Prostate gland (tissue), 2 donors: ENCODE measurements around the gene STK25. TPM values are rescaled to one million over a fixed set of nuclear protein-coding genes. Genes with fewer than 3 reads are reported as not detected.

ENCODE experiments used
- DNase-seq: peaks from one replicate; pipeline ENCODE4 v3.0.0-alpha.2; 2019; ENCODE audit warnings: low spot score
- H3K27ac ChIP-seq, 2 donors: fragments of 200-600 bp; sonication (generic); 2 replicates each; pipeline ENCODE4 v1.5.1; 2017 to 2019
- H3K27me3 ChIP-seq: fragments of 200-600 bp; sonication (generic); replicated peaks from 2 replicates; pipeline ENCODE4 v1.5.1; 2019; ENCODE audit not compliant: insufficient read depth
- H3K36me3 ChIP-seq, 2 donors: fragments of 200-600 bp; sonication (generic); 1 replicate in 1 of 2; 2 replicates in 1 of 2; pipeline versions ENCODE4 v1.5.1 to v1.8.1; 2017 to 2019
- H3K4me1 ChIP-seq: fragments of 200-600 bp; sonication (generic); replicated peaks from 2 replicates; pipeline ENCODE4 v1.5.1; 2019
- H3K4me3 ChIP-seq, 2 donors: fragments of 200-600 bp; sonication (generic); 2 replicates each; pipeline ENCODE4 v1.5.1; 2017 to 2019
- H3K9me3 ChIP-seq: fragments of 200-600 bp; sonication (generic); 2 replicates; pipeline ENCODE4 v1.5.1; 2017
- CTCF ChIP-seq, 4 experiments: fragments of 200-600 bp in 2 of 4; fragments of 450-650 bp in 2 of 4; sonication (generic) in 2 of 4; IDR thresholded peaks; 1 replicate in 3 of 4; 2 replicates in 1 of 4; pipeline ENCODE4 v1.5.1; 2016 to 2019; ENCODE audit warnings: antibody characterized with exemption in 4 of 4, mild to moderate bottlenecking in 2 of 4, moderate library complexity in 2 of 4
- POLR2A ChIP-seq: fragments of 450-650 bp; IDR thresholded peaks from one replicate; pipeline ENCODE4 v1.6.1; 2016; ENCODE audit warnings: antibody characterized with exemption, mild to moderate bottlenecking
- POLR2AphosphoS5 ChIP-seq: sonication (generic); formaldehyde crosslinking; IDR thresholded peaks from one replicate; pipeline ENCODE4 v1.6.1; 2017; ENCODE audit warnings: antibody characterized with exemption
- WGBS: methylation state at CpG from one replicate; pipeline ENCODE4 v1.1.5; 2018; 5-methylcytosine and 5-hydroxymethylcytosine counted together
- intact Hi-C: fragments of 100-400 bp; cut with DNase I; formaldehyde crosslinking; loops from one replicate; pipeline ENCODE4 v1.14.2; 2022
- total RNA-seq, 2 donors: library from RNA; depleted of rRNA; stranded (reverse); fragments of >200 nt; gene quantifications; one replicate each; pipeline ENCODE4 v1.1.0, GENCODE V29; 2016

Gene STK25
- total RNA-seq, 2 donors from 2014 or later = 169 to 235 TPM

- Histone ChIP-seq H3K27ac (peak overlapping the region; percentile 5 to 35), H3K36me3 (no peaks in the 10 kb centered on the region), H3K4me3 (no peak overlapping the region), H3K4me1 (peaks cover 7% of the 10 kb centered on the region), H3K9me3 (no peaks in the 10 kb centered on the region), H3K27me3 (no peaks in the 10 kb centered on the region)
- TF ChIP-seq CTCF (IDR thresholded peaks at IDR 0.05) (no peak), POLR2AphosphoS5 (peak; percentile 63)
- intact Hi-C loops = no loop called here
- 58% methylated on average over 19 of the region's 19 CpGs for WGBS
- peak; percentile 33 for DNase-seq
These were observed 46.4 kb downstream of the STK25 start for GRCh38 chr2:241461693-241462677.

GRCh38 chr2:241460631-241461030 is 47.8 kb downstream of the STK25 start:
- TF ChIP-seq POLR2AphosphoS5 (no peak), POLR2A (no peak), CTCF (IDR thresholded peaks at IDR 0.05) (no peak)

GRCh38 chr2:241459520-241459919 is 48.9 kb downstream of the STK25 start:
- no peaks in the 10 kb centered on the region for H3K36me3 ChIP-seq
- no peak overlapping the region for H3K4me3 ChIP-seq
- WGBS = 93% methylated on average over 13 of the region's 13 CpGs
- no peaks in the 10 kb centered on the region for H3K9me3 ChIP-seq
- no peak for DNase-seq
- H3K4me1 ChIP-seq = peaks cover 7% of the 10 kb centered on the region
- no peak overlapping the region for H3K27ac ChIP-seq
- H3K27me3 ChIP-seq = no peaks in the 10 kb centered on the region
- intact Hi-C loops = no loop called here
- no peak for TF ChIP-seq POLR2A
- TF ChIP-seq POLR2AphosphoS5 = no peak
- TF ChIP-seq CTCF (IDR thresholded peaks at IDR 0.05) = no peak

More at GRCh38 chr2:241460631-241461030, 47.8 kb downstream of the STK25 start:
- Histone ChIP-seq H3K4me3 (no peak overlapping the region), H3K4me1 (peaks cover 7% of the 10 kb centered on the region), H3K9me3 (no peaks in the 10 kb centered on the region), H3K27me3 (no peaks in the 10 kb centered on the region), H3K36me3 (no peaks in the 10 kb centered on the region), H3K27ac (no peak overlapping the region)
- intact Hi-C loops = no loop called here
- WGBS = 79% methylated on average over 3 of the region's 3 CpGs
- no peak for DNase-seq

GRCh38 chr2:241458687-241459086 is 49.7 kb downstream of the STK25 start:
- Histone ChIP-seq H3K9me3 (no peaks in the 10 kb centered on the region), H3K27ac (no peak overlapping the region), H3K4me1 (peaks cover 7% of the 10 kb centered on the region), H3K36me3 (no peaks in the 10 kb centered on the region), H3K27me3 (no peaks in the 10 kb centered on the region), H3K4me3 (no peak overlapping the region)
- intact Hi-C loops = no loop called here
- TF ChIP-seq POLR2AphosphoS5 = no peak
- DNase-seq = no peak
- 92% methylated on average over 4 of the region's 5 CpGs for WGBS

- Histone ChIP-seq H3K27me3 (no peaks in the 10 kb centered on the region), H3K4me1 (peaks cover 4% of the 10 kb centered on the region), H3K27ac (no peak overlapping the region), H3K9me3 (no peaks in the 10 kb centered on the region), H3K4me3 (no peak overlapping the region), H3K36me3 (no peaks in the 10 kb centered on the region)
- 84% methylated on average over 11 of the region's 11 CpGs for WGBS
- TF ChIP-seq POLR2A = no peak
- TF ChIP-seq CTCF (IDR thresholded peaks at IDR 0.05) = no peak
- no peak for TF ChIP-seq POLR2AphosphoS5
- no peak for DNase-seq
- intact Hi-C loops = no loop called here
These were observed 51.8 kb downstream of the STK25 start for GRCh38 chr2:241456546-241456945.
